Endothelial cell of umbilical vein (primary cell): ENCODE measurements around the gene NCF4. TPM values are rescaled to one million over a fixed set of nuclear protein-coding genes. Genes with fewer than 3 reads are reported as not detected.

ENCODE experiments used
- Bru-seq: library from RNA; stranded (reverse); fragments of 400-500 nt; gene quantifications from one replicate; lab custom pipeline; 2021; lab: Mats Ljungman, UMichigan
- BruChase-seq, 2 experiments: library from RNA; stranded (reverse); fragments of 400-500 nt; gene quantifications; one replicate each; lab custom pipeline; 2021; lab: Mats Ljungman, UMichigan
- BruUV-seq: library from RNA; stranded (reverse); fragments of 400-500 nt; replicated peaks from 2 replicates; lab custom pipeline; 2021; lab: Mats Ljungman, UMichigan
- CTCF ChIA-PET: fragments of 300-600, 350-600 bp; sonication (Branson Sonifier 250); formaldehyde crosslinking; loops from one replicate; lab custom pipeline; 2021; ENCODE audit warnings: antibody characterized with exemption, inconsistent platforms; lab: Charles Lee
- POLR2A ChIA-PET: fragments of 300-600, 350-600 bp; sonication (Branson Sonifier 250); formaldehyde crosslinking; loops from one replicate; lab custom pipeline; 2021; ENCODE audit warnings: antibody characterized with exemption, inconsistent platforms; lab: Charles Lee
- DNase-seq: peaks from one replicate; pipeline ENCODE4 v3.0.0-alpha.2; 2011; ENCODE audit warnings: low read depth, low spot score
- FAIRE-seq: peaks from 2 replicates; lab custom pipeline; 2011; peaks lifted over from hg19 to GRCh38; lab: Jason Lieb, UNC
- H2AFZ ChIP-seq: 2 replicates; pipeline ENCODE4 v1.6.0; 2012; ENCODE audit warnings: low read depth, low read length, control low read depth, inconsistent platforms
- H3K27ac ChIP-seq: 2 replicates; pipeline ENCODE4 v1.5.1; 2011; ENCODE audit warnings: low read depth, mild to moderate bottlenecking, control low read depth, low read length, moderate library complexity; ENCODE audit not compliant: insufficient read depth
- H3K27me3 ChIP-seq, 2 experiments: 2 replicates each; pipeline versions ENCODE4 v1.6.0 to v1.6.1; 2011; ENCODE audit warnings: low read length in 2 of 2, mixed read lengths in 1 of 2; ENCODE audit not compliant: control insufficient read depth in 2 of 2, insufficient read depth in 2 of 2
- H3K36me3 ChIP-seq, 2 experiments: 2 replicates in 1 of 2; 3 replicates in 1 of 2; pipeline ENCODE4 v1.5.1; 2011; ENCODE audit warnings: low read length in 2 of 2, mild to moderate bottlenecking in 1 of 2, moderate library complexity in 1 of 2; ENCODE audit not compliant: control insufficient read depth in 2 of 2, insufficient read depth in 2 of 2; ENCODE audit errors: extremely low read depth in 1 of 2
- H3K4me1 ChIP-seq: 3 replicates; pipeline ENCODE4 v1.5.1; 2011; ENCODE audit warnings: mild to moderate bottlenecking, low read length; ENCODE audit not compliant: control insufficient read depth, insufficient read depth; ENCODE audit errors: extremely low read depth
- H3K4me2 ChIP-seq: 2 replicates; pipeline ENCODE4 v1.6.1; 2011; ENCODE audit warnings: low read length, control low read depth, mixed read lengths; ENCODE audit not compliant: insufficient read depth
- H3K4me3 ChIP-seq, 3 experiments: fragments of 200-600 bp in 1 of 3; sonication (generic), shearing (Covaris generic) in 1 of 3; replicated peaks in 1 of 3; 2 replicates each; pipeline ENCODE4 v1.5.1; 2011 to 2016; ENCODE audit warnings: control low read depth in 3 of 3, low read length in 3 of 3, mild to moderate bottlenecking in 2 of 3, inconsistent platforms in 1 of 3, low read depth in 1 of 3, moderate library complexity in 1 of 3; ENCODE audit not compliant: insufficient read depth in 1 of 3
- H3K79me2 ChIP-seq: 2 replicates; pipeline ENCODE4 v1.6.0; 2012; ENCODE audit warnings: low read length, inconsistent platforms; ENCODE audit not compliant: control insufficient read depth, insufficient read depth
- H3K9ac ChIP-seq: replicated peaks from 2 replicates; pipeline ENCODE3; 2011; ENCODE audit warnings: low read length, control low read depth; ENCODE audit not compliant: insufficient read depth; ENCODE audit errors: extremely low read depth
- H3K9me1 ChIP-seq: replicated peaks from 3 replicates; pipeline ENCODE4 v1.6.0; 2011; ENCODE audit warnings: mild to moderate bottlenecking, low read length; ENCODE audit not compliant: control insufficient read depth, insufficient read depth; ENCODE audit errors: extremely low read depth
- H3K9me3 ChIP-seq: replicated peaks from 2 replicates; pipeline ENCODE4 v1.5.1; 2012; ENCODE audit warnings: low read length, inconsistent platforms; ENCODE audit not compliant: control insufficient read depth, insufficient read depth
- H4K20me1 ChIP-seq: replicated peaks from 2 replicates; pipeline ENCODE3; 2011; ENCODE audit warnings: mild to moderate bottlenecking, low read length; ENCODE audit not compliant: control insufficient read depth, insufficient read depth; ENCODE audit errors: extremely low read depth
- EZH2 ChIP-seq: IDR thresholded peaks from 2 replicates; pipeline ENCODE4 v1.6.1; 2012; ENCODE audit warnings: borderline replicate concordance, low read depth, mild to moderate bottlenecking, moderate library complexity, low read length, inconsistent platforms; ENCODE audit not compliant: severe bottlenecking
- FOS ChIP-seq: IDR thresholded peaks from 2 replicates; pipeline ENCODE4 v1.6.1; 2011; ENCODE audit warnings: mild to moderate bottlenecking, low read length, moderate library complexity, borderline replicate concordance; ENCODE audit not compliant: insufficient read depth
- JUN ChIP-seq: IDR thresholded peaks from 2 replicates; pipeline ENCODE4 v1.6.1; 2011; ENCODE audit warnings: borderline replicate concordance, low read depth; ENCODE audit not compliant: insufficient read length, insufficient read depth
- POLR2A ChIP-seq: IDR thresholded peaks from 2 replicates; pipeline ENCODE4 v1.6.1; 2012; ENCODE audit warnings: low read depth, mild to moderate bottlenecking, control low read depth, low read length
- POLR2AphosphoS5 ChIP-seq: IDR thresholded peaks from 2 replicates; pipeline ENCODE4 v1.6.1; 2012; ENCODE audit warnings: low read depth, mild to moderate bottlenecking, control low read depth, low read length, moderate library complexity; ENCODE audit not compliant: insufficient read depth
- dilution Hi-C: fragments of 300-500 bp; cut with MboI; formaldehyde crosslinking; loops from one replicate; pipeline ENCODE4 v1.15.0; 2019; ENCODE audit warnings: low sequenced_read_pairs; ENCODE audit not compliant: extremely low pct_ligation_motif_present
- intact Hi-C: fragments of 100-400 bp; cut with micrococcal nuclease; formaldehyde crosslinking; loops from one replicate; pipeline ENCODE4 v1.10.0; 2022
- long read RNA-seq: library from polyadenylated mRNA; stranded (forward); transcript quantifications from one replicate; pipeline ENCODE4 v2.0.0, GENCODE V29; 2021
- polyA minus RNA-seq, 3 experiments: library from RNA; depleted of rRNA, polyadenylated mRNA; stranded (reverse); fragments of >200 nt; gene quantifications; 1 replicate in 1 of 3; 2 replicates in 2 of 3; pipeline ENCODE4 v1.2.3, GENCODE V29; 2011
- polyA plus RNA-seq, 4 experiments: library from polyadenylated mRNA; depleted of rRNA in 3 of 4; stranded (reverse) in 3 of 4; unstranded in 1 of 4; fragments of >200 nt; gene quantifications; 2 replicates each; pipeline versions ENCODE4 v1.2.1 to v1.2.3, GENCODE V29; 2011 to 2012; ENCODE audit warnings: missing spikeins in 1 of 4
- total RNA-seq: library from RNA; stranded (reverse); gene quantifications from 2 replicates; pipeline ENCODE4 v1.2.3, GENCODE V29; 2021
- TF ChIP-seq, protein P1 (sequence below): IDR thresholded peaks from 2 replicates; pipeline ENCODE4 v1.6.1; 2011; ENCODE audit not compliant: insufficient read depth, insufficient read length

The NCF4 gene
- not detected in 2 replicates for total RNA-seq
- polyA plus RNA-seq: 0.07 and 0.13 TPM in 2 replicates
- polyA plus RNA-seq (2011; cell fraction: cytosol; rRNA removed): 0.08 and 0.10 TPM in 2 replicates
- not detected in 2 replicates for polyA plus RNA-seq (2011; cell fraction: nucleus; rRNA removed)
- polyA plus RNA-seq (2012): not detected in 2 replicates
- polyA minus RNA-seq: not detected in 2 replicates
- not detected for polyA minus RNA-seq (2011; cell fraction: cytosol; rRNA and poly(A)+ RNA removed)
- polyA minus RNA-seq (2011; cell fraction: nucleus; rRNA and poly(A)+ RNA removed): not detected in 2 replicates
- Bru-seq, nascent RNA: percentile 9 among the genes with signal in this experiment
- BruChase-seq, experiment 1, labeled RNA remaining after a 6-hour chase: percentile 6 among the genes with signal in this experiment
- BruChase-seq, experiment 2, labeled RNA remaining after a 2-hour chase: percentile 6 among the genes with signal in this experiment
- long read RNA-seq: 0 reads

DNA sequence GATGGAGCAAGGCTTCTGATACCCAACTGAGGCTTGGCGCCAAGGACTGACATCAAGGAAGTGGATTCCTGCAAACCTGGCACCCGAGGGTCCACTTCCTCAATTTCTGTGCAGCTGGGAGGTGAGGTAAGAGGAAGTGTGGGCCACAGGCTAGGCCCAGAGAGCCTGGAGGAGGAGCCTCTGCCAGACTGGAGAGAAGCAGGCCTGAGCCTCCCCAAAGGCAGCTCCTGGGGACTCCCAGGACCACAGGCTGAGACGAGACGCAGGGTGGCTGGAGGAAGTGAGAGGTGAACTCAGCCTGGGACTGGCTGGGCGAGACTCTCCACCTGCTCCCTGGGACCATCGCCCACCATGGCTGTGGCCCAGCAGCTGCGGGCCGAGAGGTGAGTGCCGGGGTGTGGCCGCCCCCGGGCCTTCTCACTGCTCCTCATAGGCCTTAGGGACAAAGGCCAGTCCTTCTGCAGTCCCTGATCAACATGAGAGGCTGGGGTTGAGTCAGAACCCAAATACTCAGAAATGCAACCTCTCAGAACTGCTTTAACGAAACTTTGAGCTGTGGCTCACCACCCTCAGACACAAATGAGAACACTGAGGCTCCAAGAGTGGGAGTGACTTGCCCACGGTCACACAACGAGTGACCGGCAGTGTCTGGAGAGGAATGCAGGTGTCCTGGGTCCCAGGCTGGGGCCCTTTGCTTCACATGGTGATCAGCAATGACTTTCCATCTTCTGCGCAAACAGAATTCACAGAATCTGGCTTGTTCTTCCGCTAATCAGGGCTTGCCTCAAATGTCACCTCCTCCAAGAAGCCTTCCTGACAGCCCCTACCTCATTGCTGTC lies at the start of gene NCF4:
Gene NCF4 (plus strand): TSS at position 186 of the 839 bp plus-strand sequence. CDS start 166 bp downstream, at position 352.
- Histone ChIP-seq H4K20me1 (no peaks in the 10 kb centered on the region), H3K27me3 (peaks cover 7 to 9% of the 10 kb centered on the region in 2 experiments), H3K9me1 (no peaks in the 10 kb centered on the region), H3K4me3 (no peak within 1 kb of the TSS), H3K4me1 (no peaks in the 10 kb centered on the region), H2AFZ (no peak within 1 kb of the TSS), H3K79me2 (no peaks in the 10 kb centered on the region), H3K27ac (no peak within 1 kb of the TSS), H3K4me2 (no peak within 1 kb of the TSS), H3K36me3 (no peaks in the 10 kb centered on the region), H3K9me3 (no peaks in the 10 kb centered on the region), H3K9ac (no peak within 1 kb of the TSS)
- ChIA-PET POLR2A (no interaction called here), CTCF (interaction anchor here (0.7 to 6.5 kb wide), 10 partner anchors 8 to 314 kb away, joined by 3 to 149 read pairs (median 4); no protein-coding TSS in a partner anchor)
- BruUV-seq: no TSS peak
- dilution Hi-C loops (no loop called here), intact Hi-C loops (loop anchor here (1.0 kb wide), 1 partner anchor 117 kb away; no protein-coding TSS in a partner anchor)
- no peak for TF ChIP-seq POLR2AphosphoS5
- TF ChIP-seq EZH2: no peak
- TF ChIP-seq, protein P1, sequence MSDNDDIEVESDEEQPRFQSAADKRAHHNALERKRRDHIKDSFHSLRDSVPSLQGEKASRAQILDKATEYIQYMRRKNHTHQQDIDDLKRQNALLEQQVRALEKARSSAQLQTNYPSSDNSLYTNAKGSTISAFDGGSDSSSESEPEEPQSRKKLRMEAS: no peak
- TF ChIP-seq POLR2A: no peak
- no peak for TF ChIP-seq JUN
- TF ChIP-seq FOS: no peak
- FAIRE-seq: no peak
- no peak for DNase-seq
